ENCODE results near the gene KLHL21. TPM values are rescaled to one million over a fixed set of nuclear protein-coding genes. Genes with fewer than 3 reads are reported as not detected.

Gene KLHL21
- total RNA-seq, 1 experiment from 2014 or later = 12.2 TPM

DNA sequence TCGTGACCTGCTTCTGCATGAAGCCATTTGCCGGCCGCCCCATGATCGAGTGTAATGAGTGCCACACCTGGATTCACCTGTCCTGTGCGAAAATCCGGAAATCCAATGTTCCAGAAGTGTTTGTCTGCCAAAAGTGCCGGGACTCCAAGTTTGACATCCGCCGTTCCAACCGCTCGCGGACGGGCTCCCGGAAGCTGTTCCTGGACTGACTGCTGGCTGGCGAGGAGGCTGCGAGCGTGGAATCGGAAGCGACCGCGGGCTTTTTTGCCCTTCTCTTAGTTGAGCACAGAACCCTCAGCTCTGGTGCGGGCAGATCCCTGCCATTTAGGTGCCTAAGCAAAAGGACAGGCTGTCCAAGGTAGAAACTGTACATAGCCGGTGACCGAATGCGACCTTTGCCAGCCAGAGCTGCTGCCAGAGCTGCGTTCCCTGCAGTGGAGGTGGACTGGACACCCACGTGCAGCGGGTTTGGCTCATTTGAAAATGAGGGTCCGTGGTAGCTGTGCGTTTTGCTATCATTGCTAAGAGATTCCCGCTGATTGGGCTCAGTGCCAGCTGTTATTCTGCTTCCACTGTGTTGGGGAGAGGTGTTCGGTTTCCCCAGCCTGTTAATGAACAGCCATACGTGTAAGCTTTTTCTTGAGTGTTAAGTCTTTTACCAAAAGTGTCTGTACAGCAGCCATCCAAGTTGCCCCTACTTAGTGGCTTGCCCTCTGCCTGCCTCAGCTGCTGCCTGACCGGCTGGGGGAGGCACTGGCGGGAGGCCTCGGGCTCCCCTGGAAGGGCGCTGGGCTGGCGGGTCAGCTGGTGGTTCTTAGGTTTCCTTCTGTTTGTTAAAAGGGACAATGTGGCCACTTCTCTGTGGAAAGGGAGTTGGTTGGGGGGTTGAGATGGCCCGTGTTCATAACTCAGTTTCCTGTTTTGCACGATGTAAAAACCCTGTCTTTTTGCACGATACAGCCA lies 19.0 kb upstream of the KLHL21 start:
- Histone ChIP-seq H3K79me2 (ENCODE audit: low read length) (peaks cover 31% of the 10 kb centered on the region), H3K36me3 (ENCODE audit: insufficient read depth, low read length) (0 out of 2 replicates have a peak, but pooled peaks cover 6% of the 10 kb centered on the region), H3K27me3 (ENCODE audit: low read length) (no peaks in the 10 kb centered on the region), H3K4me3 (ENCODE audit: low read length) (no peak overlapping the region), H3K9ac (ENCODE audit: low read length) (no peak overlapping the region), H3K4me1 (ENCODE audit: low read length) (peaks cover 28% of the 10 kb centered on the region), H4K20me1 (ENCODE audit: insufficient read depth, low read depth, low read length) (no peaks in the 10 kb centered on the region), H3K9me2 (replicated peaks; ENCODE audit: insufficient read depth, low read length) (no peaks in the 10 kb centered on the region), H3K9me3 (ENCODE audit: low read length) (no peaks in the 10 kb centered on the region), H2AFZ (ENCODE audit: low read length) (no peak overlapping the region), H3K4me2 (ENCODE audit: low read depth, low read length, poor library complexity, severe bottlenecking) (no peak overlapping the region), H3K27ac (ENCODE audit: low read length) (no peak overlapping the region)
- DNase-seq = no peak

DNA sequence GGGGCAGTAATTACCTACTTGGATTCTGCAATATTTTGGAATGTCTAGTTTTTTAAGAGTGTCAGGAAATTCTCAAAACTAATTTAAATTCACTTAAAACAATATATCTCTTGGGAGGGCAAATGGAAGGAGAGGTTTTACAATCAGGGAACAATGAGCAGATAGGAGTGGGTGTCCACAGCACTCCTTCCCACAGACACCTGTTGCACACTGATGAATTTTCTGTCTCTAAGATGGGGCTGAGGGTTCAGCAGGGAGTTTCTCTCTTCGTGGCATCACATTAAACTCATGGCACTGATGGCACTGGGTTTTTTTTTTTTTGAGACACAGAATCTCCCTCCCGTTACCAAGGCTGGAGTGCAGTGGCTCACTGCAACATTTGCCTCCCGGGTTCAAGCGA lies 16.4 kb upstream of the KLHL21 start:
- peaks cover 34% of the 10 kb centered on the region for H3K79me2 ChIP-seq (ENCODE audit: low read length)
- H3K9me2 ChIP-seq (replicated peaks; ENCODE audit: insufficient read depth, low read length) = no peaks in the 10 kb centered on the region
- H2AFZ ChIP-seq (ENCODE audit: low read length) = no peak overlapping the region
- no peak overlapping the region for H3K4me2 ChIP-seq (ENCODE audit: low read depth, low read length, poor library complexity, severe bottlenecking)
- no peaks in the 10 kb centered on the region for H3K27me3 ChIP-seq (ENCODE audit: low read length)
- H3K27ac ChIP-seq (ENCODE audit: low read length) = no peak overlapping the region
- H4K20me1 ChIP-seq (ENCODE audit: insufficient read depth, low read depth, low read length) = no peaks in the 10 kb centered on the region
- no peak for DNase-seq
- H3K9ac ChIP-seq (ENCODE audit: low read length) = no peak overlapping the region
- H3K4me1 ChIP-seq (ENCODE audit: low read length) = peaks cover 23% of the 10 kb centered on the region
- H3K9me3 ChIP-seq (ENCODE audit: low read length) = no peaks in the 10 kb centered on the region
- 0 out of 2 replicates have a peak, but pooled peaks cover 6% of the 10 kb centered on the region for H3K36me3 ChIP-seq (ENCODE audit: insufficient read depth, low read length)
- H3K4me3 ChIP-seq (ENCODE audit: low read length) = no peak overlapping the region

DNA sequence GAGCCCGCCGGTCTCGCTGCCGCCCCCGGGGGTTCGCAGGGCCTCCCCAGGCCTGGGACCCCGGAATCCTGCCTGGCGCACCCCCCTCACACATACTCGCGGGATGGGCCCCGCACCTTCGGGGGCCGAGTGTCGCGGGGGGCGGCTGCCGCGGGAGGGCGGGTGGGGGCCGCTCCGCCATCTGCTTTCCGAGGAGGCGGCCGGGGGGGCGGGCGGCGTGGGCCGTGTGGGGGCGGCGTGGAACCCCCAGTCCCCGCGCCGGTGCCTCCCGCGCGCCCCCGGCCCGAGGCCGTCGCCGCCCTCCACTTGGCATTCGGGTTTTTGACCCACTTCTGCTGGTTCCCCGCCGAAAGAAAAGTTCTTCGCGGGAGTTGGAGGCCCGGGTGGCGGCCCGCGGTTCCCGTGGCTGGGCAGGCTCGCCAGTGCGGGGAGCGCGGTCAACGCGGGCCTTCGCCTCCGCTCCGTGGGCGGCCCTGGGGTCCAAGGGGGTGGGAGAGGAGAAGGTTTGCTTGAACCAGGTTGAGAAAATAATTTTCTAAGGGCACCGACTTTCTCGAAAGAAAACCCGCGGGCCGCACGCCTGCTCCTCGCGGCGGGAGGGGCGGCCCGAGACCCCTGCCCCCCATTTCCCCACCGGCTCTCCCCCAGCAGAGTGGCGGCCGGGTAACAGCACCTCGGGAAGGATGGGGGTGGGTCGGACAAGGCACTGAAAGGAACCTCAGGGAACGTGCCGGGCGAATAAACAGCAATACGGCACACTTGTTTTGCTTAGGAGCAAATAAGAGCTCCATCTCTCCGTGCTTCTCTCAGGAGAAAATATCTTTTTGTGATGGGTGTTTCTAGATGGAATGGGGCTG lies 12.5 kb upstream of the KLHL21 start:
- peak overlapping the region; percentile 96 for H3K4me3 ChIP-seq (ENCODE audit: low read length)
- DNase-seq = no peak
- H3K9me2 ChIP-seq (replicated peaks; ENCODE audit: insufficient read depth, low read length) = no peaks in the 10 kb centered on the region
- no peak overlapping the region for H3K27ac ChIP-seq (ENCODE audit: low read length)
- H3K9me3 ChIP-seq (ENCODE audit: low read length) = no peaks in the 10 kb centered on the region
- peak overlapping the region; percentile 99 for H3K9ac ChIP-seq (ENCODE audit: low read length)
- H4K20me1 ChIP-seq (ENCODE audit: insufficient read depth, low read depth, low read length) = no peaks in the 10 kb centered on the region
- no peak overlapping the region for H2AFZ ChIP-seq (ENCODE audit: low read length)
- H3K4me2 ChIP-seq (ENCODE audit: low read depth, low read length, poor library complexity, severe bottlenecking) = peak overlapping the region; percentile 76
- H3K4me1 ChIP-seq (ENCODE audit: low read length) = peaks cover 15% of the 10 kb centered on the region
- H3K27me3 ChIP-seq (ENCODE audit: low read length) = no peaks in the 10 kb centered on the region
- H3K79me2 ChIP-seq (ENCODE audit: low read length) = peaks cover 38% of the 10 kb centered on the region
- 0 out of 2 replicates have a peak, but pooled peaks cover 4% of the 10 kb centered on the region for H3K36me3 ChIP-seq (ENCODE audit: insufficient read depth, low read length)

DNA sequence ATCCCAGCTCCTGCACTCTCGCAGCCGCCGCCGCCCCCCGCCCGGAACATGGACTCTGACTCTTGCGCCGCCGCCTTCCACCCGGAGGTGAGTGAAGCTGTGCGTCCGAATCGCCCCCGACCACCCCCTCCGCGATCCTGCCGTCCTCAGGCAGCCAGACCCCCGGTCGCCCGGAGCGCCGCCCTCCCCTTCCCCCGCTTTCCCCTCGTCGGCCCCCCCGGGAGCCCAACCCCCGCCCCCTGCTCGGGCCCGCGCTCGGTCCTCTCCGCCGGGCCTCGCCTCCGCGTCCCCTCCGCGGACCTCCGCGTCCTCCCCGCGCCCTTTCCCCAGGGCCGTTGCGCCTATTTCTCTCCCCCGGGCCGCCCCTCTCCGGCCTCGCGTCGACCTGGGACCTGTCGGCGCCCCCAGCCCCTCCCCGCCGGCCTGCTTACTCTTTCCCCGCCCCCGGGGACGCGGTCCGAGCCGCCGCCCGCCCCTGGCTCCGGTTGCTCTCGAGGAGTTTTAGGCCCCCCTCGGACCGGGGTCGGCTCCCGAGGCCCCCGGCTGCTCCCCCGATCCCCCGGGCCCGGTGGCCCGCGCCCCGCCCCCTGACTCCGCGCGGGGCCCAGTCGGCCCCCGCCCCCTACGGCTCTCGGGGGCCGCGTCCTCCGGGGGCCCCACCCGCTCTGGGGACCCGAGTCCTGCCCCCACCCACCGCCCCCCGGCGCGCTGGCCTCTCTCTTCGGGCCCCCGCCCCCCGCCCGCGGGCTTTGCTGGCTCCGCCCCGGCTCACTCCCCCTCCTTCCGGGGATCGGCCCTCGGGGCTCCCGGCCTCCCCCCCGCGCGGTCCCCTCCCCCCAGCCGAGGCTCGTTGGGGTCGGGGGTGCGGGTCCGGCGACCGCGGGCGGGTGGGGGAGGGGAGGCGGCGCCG lies 11.6 kb upstream of the KLHL21 start:
- no peak overlapping the region for H2AFZ ChIP-seq (ENCODE audit: low read length)
- H3K27me3 ChIP-seq (ENCODE audit: low read length) = no peaks in the 10 kb centered on the region
- H3K9me3 ChIP-seq (ENCODE audit: low read length) = no peaks in the 10 kb centered on the region
- H3K9me2 ChIP-seq (replicated peaks; ENCODE audit: insufficient read depth, low read length) = no peaks in the 10 kb centered on the region
- peak; percentile 80 for DNase-seq
- H3K9ac ChIP-seq (ENCODE audit: low read length) = peak overlapping the region; percentile 99
- H3K79me2 ChIP-seq (ENCODE audit: low read length) = peaks cover 38% of the 10 kb centered on the region
- no peaks in the 10 kb centered on the region for H4K20me1 ChIP-seq (ENCODE audit: insufficient read depth, low read depth, low read length)
- H3K36me3 ChIP-seq (ENCODE audit: insufficient read depth, low read length) = no peaks in the 10 kb centered on the region
- H3K27ac ChIP-seq (ENCODE audit: low read length) = peak overlapping the region; percentile 78
- H3K4me3 ChIP-seq (ENCODE audit: low read length) = peak overlapping the region; percentile 96
- H3K4me2 ChIP-seq (ENCODE audit: low read depth, low read length, poor library complexity, severe bottlenecking) = peak overlapping the region; percentile 90
- peaks cover 17% of the 10 kb centered on the region for H3K4me1 ChIP-seq (ENCODE audit: low read length)

DNA sequence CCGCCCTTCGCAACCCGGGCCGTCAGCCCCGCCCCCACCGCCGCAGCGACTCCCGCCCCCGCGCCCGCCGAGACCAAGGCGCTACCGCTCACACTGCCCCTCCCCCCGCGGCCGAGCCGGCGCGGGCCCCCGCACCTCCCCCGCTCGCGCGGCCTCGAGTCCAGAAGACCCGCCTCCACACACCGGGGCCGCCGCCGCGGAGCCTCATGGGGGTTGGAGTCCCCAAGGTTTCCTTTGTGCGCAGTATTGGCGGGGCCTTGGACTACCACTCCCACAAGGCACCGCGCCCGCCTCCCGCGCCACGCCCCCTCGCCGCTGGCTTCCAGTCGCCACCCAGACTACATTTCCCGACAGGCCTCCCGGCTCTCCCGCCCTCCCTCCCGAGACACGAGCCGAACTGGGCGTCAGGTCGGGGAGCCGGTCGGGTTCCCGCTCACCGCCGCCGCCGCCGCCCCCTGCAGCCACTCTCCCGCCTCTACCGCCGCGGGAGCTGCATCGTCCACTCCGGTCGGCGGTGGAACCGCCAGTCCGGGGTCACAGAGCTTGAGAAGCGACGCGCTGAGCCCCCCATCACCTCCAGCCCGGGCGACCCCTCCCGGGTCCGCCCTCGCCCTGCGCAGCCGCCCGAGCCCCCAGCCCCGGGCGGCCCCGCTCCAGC lies 10.8 kb upstream of the KLHL21 start, which contains the start of gene PHF13:
Gene PHF13, plus strand, starts transcription at position 371 of the 658 bp plus-strand sequence. CDS start 336 bp downstream, outside the sequence.
- peak within 1 kb of the TSS; percentile 90 for H3K4me2 ChIP-seq (ENCODE audit: low read depth, low read length, poor library complexity, severe bottlenecking)
- H3K27ac ChIP-seq (ENCODE audit: low read length) = peak within 1 kb of the TSS; percentile 78
- H3K36me3 ChIP-seq (ENCODE audit: insufficient read depth, low read length) = no peaks in the 10 kb centered on the region
- H4K20me1 ChIP-seq (ENCODE audit: insufficient read depth, low read depth, low read length) = no peaks in the 10 kb centered on the region
- peaks cover 38% of the 10 kb centered on the region for H3K79me2 ChIP-seq (ENCODE audit: low read length)
- H3K9me2 ChIP-seq (replicated peaks; ENCODE audit: insufficient read depth, low read length) = no peaks in the 10 kb centered on the region
- H3K27me3 ChIP-seq (ENCODE audit: low read length) = no peaks in the 10 kb centered on the region
- H3K4me3 ChIP-seq (ENCODE audit: low read length) = peak within 1 kb of the TSS; percentile 96
- peak; percentile 99 for DNase-seq
- H3K4me1 ChIP-seq (ENCODE audit: low read length) = peaks cover 18% of the 10 kb centered on the region
- H3K9me3 ChIP-seq (ENCODE audit: low read length) = no peaks in the 10 kb centered on the region
- peak within 1 kb of the TSS; percentile 32; the same call in 1 of the 2 replicates for H2AFZ ChIP-seq (ENCODE audit: low read length)
- H3K9ac ChIP-seq (ENCODE audit: low read length) = peak within 1 kb of the TSS; percentile 99

DNA sequence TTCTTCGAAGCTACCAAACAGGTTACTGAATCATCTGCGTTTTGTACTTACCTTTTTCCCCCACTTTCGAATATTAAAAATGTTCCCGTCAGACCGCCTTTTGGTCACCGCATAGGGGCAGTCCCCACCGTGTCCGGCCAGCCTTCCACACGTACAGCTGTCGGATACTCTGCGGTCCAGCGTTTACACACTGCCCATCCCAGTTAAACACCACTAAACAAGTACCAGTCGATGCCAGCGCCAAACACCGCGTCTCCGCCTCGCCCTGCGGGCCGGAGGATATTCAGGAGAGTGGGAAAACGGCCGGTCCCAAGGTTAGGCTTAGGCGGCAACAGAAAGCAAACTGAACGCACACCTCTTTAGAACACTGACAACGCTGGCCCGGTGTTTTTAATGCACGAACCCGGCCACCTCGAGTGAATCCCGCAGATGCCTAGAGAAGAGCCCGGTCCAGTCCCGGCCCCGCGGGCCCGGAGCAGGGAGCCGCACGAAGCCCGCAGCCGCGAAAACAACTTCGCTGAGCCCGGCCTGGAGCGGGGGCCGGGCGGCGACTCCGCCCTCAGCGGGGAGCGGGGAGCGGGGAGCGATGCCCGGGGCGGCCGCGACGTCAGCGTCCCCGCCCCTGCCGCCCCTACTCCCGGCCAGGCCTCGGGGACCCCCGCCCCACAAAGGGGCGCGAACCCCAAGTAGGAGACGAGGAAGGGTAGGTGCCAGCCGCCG lies 10.1 kb upstream of the KLHL21 start:
- no peaks in the 10 kb centered on the region for H3K9me3 ChIP-seq (ENCODE audit: low read length)
- peak overlapping the region; percentile 32; the same call in 1 of the 2 replicates for H2AFZ ChIP-seq (ENCODE audit: low read length)
- no peak for DNase-seq
- H3K4me1 ChIP-seq (ENCODE audit: low read length) = peaks cover 18% of the 10 kb centered on the region
- peak overlapping the region; percentile 70 for H3K4me2 ChIP-seq (ENCODE audit: low read depth, low read length, poor library complexity, severe bottlenecking)
- H3K27me3 ChIP-seq (ENCODE audit: low read length) = no peaks in the 10 kb centered on the region
- no peaks in the 10 kb centered on the region for H3K9me2 ChIP-seq (replicated peaks; ENCODE audit: insufficient read depth, low read length)
- H3K79me2 ChIP-seq (ENCODE audit: low read length) = peaks cover 32% of the 10 kb centered on the region
- peak overlapping the region; percentile 70 for H3K9ac ChIP-seq (ENCODE audit: low read length)
- no peak overlapping the region for H3K27ac ChIP-seq (ENCODE audit: low read length)
- no peaks in the 10 kb centered on the region for H3K36me3 ChIP-seq (ENCODE audit: insufficient read depth, low read length)
- peak overlapping the region; percentile 67 for H3K4me3 ChIP-seq (ENCODE audit: low read length)
- no peaks in the 10 kb centered on the region for H4K20me1 ChIP-seq (ENCODE audit: insufficient read depth, low read depth, low read length)

All from Karpas-422 (cell line).